ENCODE results near the gene CACNA2D3. TPM values are rescaled to one million over a fixed set of nuclear protein-coding genes. Genes with fewer than 3 reads are reported as not detected.
"Not testable (repeated sequence)": the region's sequence is repeated elsewhere in the genome, so short reads cannot be mapped to it uniquely, and the experiment has no call there.

CACNA2D3 gene
- total RNA-seq, 3 donors from 2014 or later: not detected

- ATAC-seq: no peak
Observed at GRCh38 chr3:54432975-54433374, 310.6 kb downstream of the CACNA2D3 start.

GRCh38 chr3:54433846-54434245 lies 311.5 kb downstream of the CACNA2D3 start:
- DNase-seq (no peak), ATAC-seq (no peak)
- Mint-ChIP-seq H3K27me3 (ENCODE audit: low read depth) (peaks cover 2% of the 10 kb centered on the region), H3K9me3 (no peaks in the 10 kb centered on the region), H3K36me3 (ENCODE audit: insufficient read depth) (no peaks in the 10 kb centered on the region), H3K4me3 (no peak overlapping the region), H3K4me1 (ENCODE audit: low read depth) (no peaks in the 10 kb centered on the region)

More at GRCh38 chr3:54432975-54433374, 310.6 kb downstream of the CACNA2D3 start:
- no peak for DNase-seq
- Mint-ChIP-seq H3K36me3 (ENCODE audit: insufficient read depth) (no peaks in the 10 kb centered on the region), H3K4me3 (no peak overlapping the region), H3K4me1 (ENCODE audit: low read depth) (no peaks in the 10 kb centered on the region), H3K27me3 (ENCODE audit: low read depth) (peaks cover 5% of the 10 kb centered on the region), H3K9me3 (no peaks in the 10 kb centered on the region)

- Mint-ChIP-seq H3K4me1 (ENCODE audit: low read depth) (no peaks in the 10 kb centered on the region), H3K36me3 (ENCODE audit: insufficient read depth) (no peaks in the 10 kb centered on the region), H3K4me3 (no peak overlapping the region), H3K9me3 (no peaks in the 10 kb centered on the region), H3K27me3 (ENCODE audit: low read depth) (no peaks in the 10 kb centered on the region)
- no peak for DNase-seq
- ATAC-seq: no peak
Observed at GRCh38 chr3:54434756-54435155, 312.4 kb downstream of the CACNA2D3 start.

- no peaks in the 10 kb centered on the region for H3K9me3 Mint-ChIP-seq
- no peak overlapping the region for H3K4me3 Mint-ChIP-seq
- H3K36me3 Mint-ChIP-seq (ENCODE audit: insufficient read depth): no peaks in the 10 kb centered on the region
- no peak for DNase-seq
- no peaks in the 10 kb centered on the region for H3K27me3 Mint-ChIP-seq (ENCODE audit: low read depth)
- H3K4me1 Mint-ChIP-seq (ENCODE audit: low read depth): no peaks in the 10 kb centered on the region
- no peak for ATAC-seq
Observed at GRCh38 chr3:54437271-54437670, 314.9 kb downstream of the CACNA2D3 start.

- no peak for ATAC-seq
- Mint-ChIP-seq H3K36me3 (ENCODE audit: insufficient read depth) (no peaks in the 10 kb centered on the region), H3K4me1 (ENCODE audit: low read depth) (no peaks in the 10 kb centered on the region)
Observed at GRCh38 chr3:54443561-54444161, 321.3 kb downstream of the CACNA2D3 start.

GRCh38 chr3:54445630-54446029 lies 323.3 kb downstream of the CACNA2D3 start:
- Mint-ChIP-seq H3K4me3 (no peak overlapping the region), H3K4me1 (ENCODE audit: low read depth) (no peaks in the 10 kb centered on the region), H3K27me3 (ENCODE audit: low read depth) (no peaks in the 10 kb centered on the region), H3K36me3 (ENCODE audit: insufficient read depth) (no peaks in the 10 kb centered on the region), H3K9me3 (no peaks in the 10 kb centered on the region)
- DNase-seq (no peak), ATAC-seq (no peak)

More at GRCh38 chr3:54443561-54444161, 321.3 kb downstream of the CACNA2D3 start:
- DNase-seq: no peak
- H3K27me3 Mint-ChIP-seq (ENCODE audit: low read depth): no peaks in the 10 kb centered on the region
- no peak overlapping the region for H3K4me3 Mint-ChIP-seq
- H3K9me3 Mint-ChIP-seq: no peaks in the 10 kb centered on the region

- no peak overlapping the region for H3K4me3 Mint-ChIP-seq
- no peak for DNase-seq
- H3K36me3 Mint-ChIP-seq (ENCODE audit: insufficient read depth): no peaks in the 10 kb centered on the region
- ATAC-seq: no peak
- H3K4me1 Mint-ChIP-seq (ENCODE audit: low read depth): no peaks in the 10 kb centered on the region
- H3K27me3 Mint-ChIP-seq (ENCODE audit: low read depth): no peaks in the 10 kb centered on the region
- H3K9me3 Mint-ChIP-seq: no peaks in the 10 kb centered on the region
Observed at GRCh38 chr3:54447427-54447826, 325.1 kb downstream of the CACNA2D3 start.

GRCh38 chr3:54454806-54455205 lies 332.5 kb downstream of the CACNA2D3 start:
- Mint-ChIP-seq H3K4me1 (ENCODE audit: low read depth) (no peaks in the 10 kb centered on the region), H3K27me3 (ENCODE audit: low read depth) (no peaks in the 10 kb centered on the region), H3K36me3 (ENCODE audit: insufficient read depth) (no peaks in the 10 kb centered on the region), H3K9me3 (peaks cover 29% of the 10 kb centered on the region), H3K4me3 (no peak overlapping the region)
- ATAC-seq: no peak
- DNase-seq: no peak

- Mint-ChIP-seq H3K36me3 (ENCODE audit: insufficient read depth) (no peaks in the 10 kb centered on the region), H3K27me3 (ENCODE audit: low read depth) (no peaks in the 10 kb centered on the region), H3K9me3 (peaks cover 25% of the 10 kb centered on the region), H3K4me3 (no peak overlapping the region), H3K4me1 (ENCODE audit: low read depth) (no peaks in the 10 kb centered on the region)
- DNase-seq: no peak
- ATAC-seq: no peak
Observed at GRCh38 chr3:54458357-54458756, 336.0 kb downstream of the CACNA2D3 start.

GRCh38 chr3:54464554-54464953 lies 342.2 kb downstream of the CACNA2D3 start:
- DNase-seq; H3K36me3 Mint-ChIP-seq (ENCODE audit: insufficient read depth); H3K4me1 Mint-ChIP-seq (ENCODE audit: low read depth); H3K4me3 Mint-ChIP-seq; ATAC-seq; H3K27me3 Mint-ChIP-seq (ENCODE audit: low read depth): not testable (repeated sequence)
- peaks cover 15% of the 10 kb centered on the region for H3K9me3 Mint-ChIP-seq

- H3K9me3 Mint-ChIP-seq: peaks cover 12% of the 10 kb centered on the region
- no peak for ATAC-seq
- H3K27me3 Mint-ChIP-seq (ENCODE audit: low read depth): no peaks in the 10 kb centered on the region
- H3K4me3 Mint-ChIP-seq: no peak overlapping the region
- no peaks in the 10 kb centered on the region for H3K36me3 Mint-ChIP-seq (ENCODE audit: insufficient read depth)
- H3K4me1 Mint-ChIP-seq (ENCODE audit: low read depth): no peaks in the 10 kb centered on the region
- no peak for DNase-seq
Observed at GRCh38 chr3:54476891-54477290, 354.5 kb downstream of the CACNA2D3 start.

GRCh38 chr3:54481606-54482365 lies 359.4 kb downstream of the CACNA2D3 start:
- no peaks in the 10 kb centered on the region for H3K4me1 Mint-ChIP-seq (ENCODE audit: low read depth)
- no peak overlapping the region for H3K4me3 Mint-ChIP-seq
- DNase-seq (no peak), ATAC-seq (no peak)
- H3K9me3 Mint-ChIP-seq: peaks cover 7% of the 10 kb centered on the region
- H3K36me3 Mint-ChIP-seq (ENCODE audit: insufficient read depth): no peaks in the 10 kb centered on the region
- no peaks in the 10 kb centered on the region for H3K27me3 Mint-ChIP-seq (ENCODE audit: low read depth)

- DNase-seq: no peak
Observed at GRCh38 chr3:54484334-54484733, 362.0 kb downstream of the CACNA2D3 start.

GRCh38 chr3:54486317-54486716 lies 364.0 kb downstream of the CACNA2D3 start:
- no peaks in the 10 kb centered on the region for H3K36me3 Mint-ChIP-seq (ENCODE audit: insufficient read depth)
- no peaks in the 10 kb centered on the region for H3K4me1 Mint-ChIP-seq (ENCODE audit: low read depth)
- DNase-seq (no peak), ATAC-seq (no peak)
- H3K4me3 Mint-ChIP-seq: no peak overlapping the region
- peaks cover 6% of the 10 kb centered on the region for H3K9me3 Mint-ChIP-seq
- peaks cover 2% of the 10 kb centered on the region for H3K27me3 Mint-ChIP-seq (ENCODE audit: low read depth)

More at GRCh38 chr3:54484334-54484733, 362.0 kb downstream of the CACNA2D3 start:
- Mint-ChIP-seq H3K27me3 (ENCODE audit: low read depth) (peaks cover 2% of the 10 kb centered on the region), H3K9me3 (peaks cover 6% of the 10 kb centered on the region), H3K4me3 (no peak overlapping the region), H3K4me1 (ENCODE audit: low read depth) (no peaks in the 10 kb centered on the region), H3K36me3 (ENCODE audit: insufficient read depth) (no peaks in the 10 kb centered on the region)
- ATAC-seq: no peak

GRCh38 chr3:54488297-54488696 lies 365.9 kb downstream of the CACNA2D3 start:
- no peak overlapping the region for H3K4me3 Mint-ChIP-seq
- peaks cover 2% of the 10 kb centered on the region for H3K27me3 Mint-ChIP-seq (ENCODE audit: low read depth)
- no peaks in the 10 kb centered on the region for H3K36me3 Mint-ChIP-seq (ENCODE audit: insufficient read depth)
- ATAC-seq: no peak
- peaks cover 10% of the 10 kb centered on the region for H3K9me3 Mint-ChIP-seq
- DNase-seq: no peak
- H3K4me1 Mint-ChIP-seq (ENCODE audit: low read depth): no peaks in the 10 kb centered on the region

Measured in activated T-cell treated with anti-CD3 and anti-CD28 coated beads, Interleukin-2, amount 50 U/mL, for 4 hours (primary cell).